Measurements from ENCODE around the gene IL17C. TPM values are rescaled to one million over a fixed set of nuclear protein-coding genes. Genes with fewer than 3 reads are reported as not detected.

IL17C gene
- total and polyA plus RNA-seq, 2 donors (not counting 1 experiment from before 2014, with no cell fraction given): 1.3 to 1.5 TPM

- Histone ChIP-seq H4K20me1 (ENCODE audit: control insufficient read depth, insufficient read depth, low read length, poor library complexity, severe bottlenecking) (peaks cover 73% of the 10 kb centered on the region), H3K36me3 (replicated peaks in 1 of 2; ENCODE audit: control extremely low read depth in 1 of 2, control insufficient read depth in 1 of 2, extremely low read depth in 1 of 2, insufficient read depth in 2 of 2, low read length in 1 of 2) (peaks cover 0 to 71% of the 10 kb centered on the region in 2 experiments), H3K4me3 (ENCODE audit: control extremely low read depth in 1 of 5, extremely low read depth in 1 of 5, insufficient read depth in 1 of 5, low read depth in 2 of 5, low read length in 4 of 5) (no peak overlapping the region), H3K27me3 (replicated peaks in 1 of 4; ENCODE audit: control extremely low read depth in 1 of 4, control insufficient read depth in 3 of 4, insufficient read depth in 4 of 4, low read length in 3 of 4) (no peaks in the 10 kb centered on the region), H3K9me3 (ENCODE audit: control extremely low read depth in 1 of 3, control insufficient read depth in 2 of 3, insufficient read depth in 1 of 3, low read length in 2 of 3) (no peaks in the 10 kb centered on the region), H3K4me1 (ENCODE audit: control insufficient read depth in 2 of 2, insufficient read depth in 2 of 2, low read length in 2 of 2) (peaks cover 0 to 6% of the 10 kb centered on the region in 2 donors), H3K9ac (ENCODE audit: low read length) (no peak overlapping the region), H3K27ac (ENCODE audit: low read length in 2 of 2) (no peak overlapping the region), H3K79me2 (ENCODE audit: control insufficient read depth, insufficient read depth, low read length) (peaks cover 88% of the 10 kb centered on the region), H3K4me2 (replicated peaks; ENCODE audit: low read depth, low read length, poor library complexity, severe bottlenecking) (no peak overlapping the region), H2AFZ (ENCODE audit: insufficient read depth, low read depth, low read length, poor library complexity, severe bottlenecking) (no peak overlapping the region)
- DNase-seq (no peak), ATAC-seq (ENCODE audit: low read depth) (no peak)
- intact Hi-C loops (cut with micrococcal nuclease): no loop called here
- Mint-ChIP-seq H3K4me3 (no peak overlapping the region), H3K27me3 (no peaks in the 10 kb centered on the region), H3K9me3 (ENCODE audit: insufficient read depth) (no peaks in the 10 kb centered on the region), H3K27ac (no peak overlapping the region), H3K4me1 (peaks cover 5% of the 10 kb centered on the region)
- WGBS (ENCODE audit: insufficient coverage): 95% methylated on average over 7 of the region's 10 CpGs
- TF ChIP-seq CTCF (IDR thresholded peaks at IDR 0.05) (no peak), EZH2 (IDR thresholded peaks at IDR 0.05; ENCODE audit: borderline replicate concordance, insufficient read depth, low read depth, low read length, poor library complexity, severe bottlenecking) (no peak)
- POLR2A ChIA-PET: no interaction called here
- CTCF ChIA-PET: no interaction called here
These were observed 25.1 kb upstream of the IL17C start for GRCh38 chr16:88613293-88613692.

GRCh38 chr16:88613911-88614817, 24.2 kb upstream of the IL17C start:
- H3K79me2 ChIP-seq (ENCODE audit: control insufficient read depth, insufficient read depth, low read length): peaks cover 91% of the 10 kb centered on the region
- H3K36me3 ChIP-seq (replicated peaks in 1 of 2; ENCODE audit: control extremely low read depth in 1 of 2, control insufficient read depth in 1 of 2, extremely low read depth in 1 of 2, insufficient read depth in 2 of 2, low read length in 1 of 2): peaks cover 0 to 66% of the 10 kb centered on the region in 2 experiments
- H3K9me3 Mint-ChIP-seq (ENCODE audit: insufficient read depth): no peaks in the 10 kb centered on the region
- no peak overlapping the region for H3K4me3 Mint-ChIP-seq
- H3K27ac Mint-ChIP-seq: no peak overlapping the region
- TF ChIP-seq CTCF (IDR thresholded peaks at IDR 0.05) (no peak), EZH2 (IDR thresholded peaks at IDR 0.05; ENCODE audit: borderline replicate concordance, insufficient read depth, low read depth, low read length, poor library complexity, severe bottlenecking) (no peak)
- ATAC-seq (ENCODE audit: low read depth): no peak
- intact Hi-C loops (cut with micrococcal nuclease): no loop called here
- no peaks in the 10 kb centered on the region for H3K9me3 ChIP-seq (ENCODE audit: control extremely low read depth in 1 of 3, control insufficient read depth in 2 of 3, insufficient read depth in 1 of 3, low read length in 2 of 3)
- POLR2A ChIA-PET: no interaction called here
- H3K4me1 ChIP-seq (ENCODE audit: control insufficient read depth in 2 of 2, insufficient read depth in 2 of 2, low read length in 2 of 2): no peaks in the 10 kb centered on the region
- no peak overlapping the region for H3K4me3 ChIP-seq (ENCODE audit: control extremely low read depth in 1 of 5, extremely low read depth in 1 of 5, insufficient read depth in 1 of 5, low read depth in 2 of 5, low read length in 4 of 5)
- H4K20me1 ChIP-seq (ENCODE audit: control insufficient read depth, insufficient read depth, low read length, poor library complexity, severe bottlenecking): peaks cover 82% of the 10 kb centered on the region
- 95% methylated on average over 19 of the region's 19 CpGs for WGBS (ENCODE audit: insufficient coverage)
- H3K4me1 Mint-ChIP-seq: no peaks in the 10 kb centered on the region
- DNase-seq: no peak
- H3K4me2 ChIP-seq (replicated peaks; ENCODE audit: low read depth, low read length, poor library complexity, severe bottlenecking): no peak overlapping the region
- H3K27me3 Mint-ChIP-seq: no peaks in the 10 kb centered on the region
- no peaks in the 10 kb centered on the region for H3K27me3 ChIP-seq (replicated peaks in 1 of 4; ENCODE audit: control extremely low read depth in 1 of 4, control insufficient read depth in 3 of 4, insufficient read depth in 4 of 4, low read length in 3 of 4)
- H3K9ac ChIP-seq (ENCODE audit: low read length): no peak overlapping the region
- CTCF ChIA-PET: no interaction called here
- H3K27ac ChIP-seq (ENCODE audit: low read length in 2 of 2): no peak overlapping the region
- H2AFZ ChIP-seq (ENCODE audit: insufficient read depth, low read depth, low read length, poor library complexity, severe bottlenecking): no peak overlapping the region

Data from B cell (primary cell).